HG03575 (cell line): ENCODE data around the gene CATSPERB.
"Not testable (repeated sequence)": the region's sequence is repeated elsewhere in the genome, so short reads cannot be mapped to it uniquely, and the experiment has no call there.

ENCODE experiments used
- ATAC-seq: cut with Tn5 transposase; IDR thresholded peaks from one replicate; pipeline ENCODE4 v1.9.1; 2021; ENCODE audit not compliant: unreplicated experiment, insufficient number of reproducible peaks, low FRiP score; ENCODE audit errors: extremely low read depth

The CATSPERB gene

GRCh38 chr14:91737619-91738018 lies 5.7 kb upstream of the CATSPERB start:
- no peak for ATAC-seq

GRCh38 chr14:91732859-91733477 lies 1.1 kb upstream of the CATSPERB start:
- no peak for ATAC-seq

GRCh38 chr14:91732439-91732838 lies 553 bp upstream of the CATSPERB start:
- ATAC-seq, result no peak

- no peak for ATAC-seq
Observed at GRCh38 chr14:91731018-91731417, 868 bp downstream of the CATSPERB start.

- no peak for ATAC-seq
Observed at GRCh38 chr14:91729756-91730155, 2.1 kb downstream of the CATSPERB start.

GRCh38 chr14:91728616-91729183 lies 3.2 kb downstream of the CATSPERB start:
- ATAC-seq, result no peak

- no peak for ATAC-seq
Observed at GRCh38 chr14:91727121-91727520, 4.8 kb downstream of the CATSPERB start.

- no peak for ATAC-seq
Observed at GRCh38 chr14:91723501-91723900, 8.4 kb downstream of the CATSPERB start.

GRCh38 chr14:91722386-91722785 lies 9.5 kb downstream of the CATSPERB start:
- no peak for ATAC-seq

- no peak for ATAC-seq
Observed at GRCh38 chr14:91719839-91720238, 12.0 kb downstream of the CATSPERB start.

GRCh38 chr14:91716999-91717398 lies 14.9 kb downstream of the CATSPERB start:
- ATAC-seq, result no peak

- no peak for ATAC-seq
Observed at GRCh38 chr14:91714805-91715204, 17.1 kb downstream of the CATSPERB start.

GRCh38 chr14:91708795-91709194 lies 23.1 kb downstream of the CATSPERB start:
- no peak for ATAC-seq

GRCh38 chr14:91706996-91707395 lies 24.9 kb downstream of the CATSPERB start:
- no peak for ATAC-seq

- no peak for ATAC-seq
Observed at GRCh38 chr14:91694643-91695042, 37.2 kb downstream of the CATSPERB start.

GRCh38 chr14:91693346-91693745 lies 38.5 kb downstream of the CATSPERB start:
- ATAC-seq, result no peak

GRCh38 chr14:91692075-91692474 lies 39.8 kb downstream of the CATSPERB start:
- no peak for ATAC-seq

- no peak for ATAC-seq
Observed at GRCh38 chr14:91689608-91690007, 42.3 kb downstream of the CATSPERB start.

GRCh38 chr14:91687436-91687835 lies 44.5 kb downstream of the CATSPERB start:
- ATAC-seq, result not testable (repeated sequence)

GRCh38 chr14:91685600-91685999 lies 46.3 kb downstream of the CATSPERB start:
- no peak for ATAC-seq
